CD8-positive, alpha-beta memory T cell (primary cell): Measurements from ENCODE around the gene FASN. TPM values are rescaled to one million over a fixed set of nuclear protein-coding genes. Genes with fewer than 3 reads are reported as not detected.
A peak's percentile ranks its signal among the peaks of the same experiment; 100 is the strongest.
"Not testable (repeated sequence)": the region's sequence is repeated elsewhere in the genome, so short reads cannot be mapped to it uniquely, and the experiment has no call there.

Experiments
- CTCF ChIA-PET: fragments of 350-600 bp; sonication (Branson Sonifier 250); formaldehyde crosslinking; loops from one replicate; lab custom pipeline; 2021; ENCODE audit warnings: antibody characterized with exemption; lab: Charles Lee
- POLR2A ChIA-PET: fragments of 350-600 bp; sonication (Branson Sonifier 250); formaldehyde crosslinking; loops from one replicate; lab custom pipeline; 2021; ENCODE audit warnings: antibody characterized with exemption; lab: Charles Lee
- DNase-seq, 5 donors: peaks; one replicate each; pipeline versions ENCODE4 v3.0.0 to v3.0.0-alpha.2; 2020 to 2022; ENCODE audit warnings: mixed read lengths in 1 of 5
- H3K27ac ChIP-seq: one replicate; pipeline ENCODE4 v1.7.0; 2013; ENCODE audit warnings: low read depth, mild to moderate bottlenecking, low read length, moderate library complexity
- H3K27me3 ChIP-seq: 2 replicates; pipeline ENCODE4 v1.7.0; 2013; ENCODE audit warnings: low read length, mild to moderate bottlenecking; ENCODE audit not compliant: insufficient read depth, poor library complexity, severe bottlenecking
- H3K36me3 ChIP-seq: 2 replicates; pipeline ENCODE4 v1.7.0; 2013; ENCODE audit warnings: mild to moderate bottlenecking, low read length, moderate library complexity; ENCODE audit not compliant: insufficient read depth
- H3K4me1 ChIP-seq: 2 replicates; pipeline ENCODE4 v1.7.0; 2013; ENCODE audit warnings: mild to moderate bottlenecking, low read length, moderate library complexity; ENCODE audit not compliant: insufficient read depth
- H3K4me3 ChIP-seq: 2 replicates; pipeline ENCODE4 v1.7.0; 2013; ENCODE audit warnings: mild to moderate bottlenecking, low read length
- H3K9me3 ChIP-seq: 2 replicates; pipeline ENCODE4 v1.7.0; 2013; ENCODE audit warnings: mild to moderate bottlenecking, low read length
- H3K27ac Mint-ChIP-seq, 8 donors: one replicate each; pipeline ENCODE4 v1.8.0; 2020 to 2021; ENCODE audit warnings: mixed read lengths in 8 of 8, mild to moderate bottlenecking in 6 of 8, inconsistent platforms in 3 of 8, moderate library complexity in 3 of 8
- H3K27me3 Mint-ChIP-seq, 2 donors: one replicate each; pipeline ENCODE4 v1.8.0; 2020 to 2021; ENCODE audit warnings: mixed read lengths in 2 of 2, mild to moderate bottlenecking in 1 of 2, moderate library complexity in 1 of 2
- H3K36me3 Mint-ChIP-seq, 3 donors: one replicate each; pipeline ENCODE4 v1.8.0; 2020 to 2021; ENCODE audit warnings: mixed read lengths in 3 of 3, inconsistent platforms in 1 of 3, mild to moderate bottlenecking in 1 of 3
- H3K4me1 Mint-ChIP-seq, 3 donors: one replicate each; pipeline ENCODE4 v1.8.0; 2020 to 2021; ENCODE audit warnings: mixed read lengths in 3 of 3, inconsistent platforms in 1 of 3, mild to moderate bottlenecking in 1 of 3
- H3K4me3 Mint-ChIP-seq, 7 donors: one replicate each; pipeline ENCODE4 v1.8.0; 2020 to 2021; ENCODE audit warnings: mixed read lengths in 7 of 7, mild to moderate bottlenecking in 6 of 7, moderate library complexity in 4 of 7, inconsistent platforms in 2 of 7
- H3K9me3 Mint-ChIP-seq, 5 donors: one replicate each; pipeline ENCODE4 v1.8.0; 2020 to 2022; ENCODE audit warnings: mixed read lengths in 5 of 5, mild to moderate bottlenecking in 3 of 5, moderate library complexity in 2 of 5, inconsistent platforms in 1 of 5
- polyA plus RNA-seq: library from polyadenylated mRNA; unstranded; fragments of 300-500 nt; fragmentation: Illumina TruSeq; gene quantifications from one replicate; pipeline ENCODE4 v1.2.3, GENCODE V29; 2021
- total RNA-seq, 2 experiments: library from RNA; stranded (reverse); gene quantifications; one replicate each; pipeline ENCODE4 v1.2.3, GENCODE V29; 2021

FASN gene
- total and polyA plus RNA-seq, 3 experiments from 2014 or later, result 2.7 to 259 (median 251) TPM

DNA sequence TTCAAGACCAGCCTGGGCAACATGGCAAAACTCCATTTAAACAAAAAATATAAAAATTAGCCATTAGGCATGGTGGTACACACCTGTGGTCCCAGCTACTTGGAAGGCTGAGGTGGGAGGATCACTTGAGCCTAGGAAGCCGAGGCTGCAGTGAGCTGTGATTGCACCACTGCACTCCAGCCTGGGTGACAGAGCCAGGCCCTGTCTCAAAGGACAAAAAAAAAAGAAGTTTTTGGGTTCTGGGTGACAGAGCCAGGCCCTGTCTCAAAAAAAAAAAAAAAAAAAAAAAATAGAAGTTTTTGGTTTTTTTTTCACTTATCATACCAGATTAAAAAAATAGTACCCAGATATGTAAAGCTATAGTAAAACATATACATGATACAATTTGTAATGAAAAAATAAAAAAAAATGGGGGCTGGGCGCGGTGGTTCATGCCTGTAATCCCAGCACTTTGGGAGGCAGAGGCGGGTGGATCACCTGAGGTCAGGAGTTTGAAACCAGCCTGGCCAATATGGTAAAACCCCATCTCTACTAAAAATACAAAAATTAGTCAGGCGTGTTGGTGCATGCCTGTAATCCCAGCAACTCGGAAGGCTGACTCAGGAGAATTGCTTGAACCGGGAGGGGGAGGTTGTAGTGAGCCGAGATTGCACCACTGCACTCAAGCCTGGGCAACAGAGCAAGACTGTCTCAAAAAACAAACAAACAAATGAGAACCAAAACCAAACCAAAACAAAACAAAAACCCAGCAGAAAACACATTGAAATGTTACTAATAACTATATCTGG, 35.3 kb upstream of the FASN start:
- H3K27me3 ChIP-seq, H3K27ac ChIP-seq, H3K4me3 Mint-ChIP-seq, H3K4me3 ChIP-seq, DNase-seq, H3K36me3 Mint-ChIP-seq, H3K9me3 ChIP-seq, H3K9me3 Mint-ChIP-seq, H3K36me3 ChIP-seq, H3K27me3 Mint-ChIP-seq, H3K4me1 Mint-ChIP-seq: not testable (repeated sequence)
- peak overlapping the region in 2 of 8 donors; percentile 55 to 75 for H3K27ac Mint-ChIP-seq
- CTCF ChIA-PET, result interaction anchor here (0.7 kb wide), 1 partner anchor 17 kb away, joined by 3 read pairs; no protein-coding TSS in a partner anchor
- POLR2A ChIA-PET, result interaction anchor here (0.6 kb wide), 1 partner anchor 8 kb away, joined by 5 read pairs; no protein-coding TSS in a partner anchor
- peaks cover 16% of the 10 kb centered on the region for H3K4me1 ChIP-seq

DNA sequence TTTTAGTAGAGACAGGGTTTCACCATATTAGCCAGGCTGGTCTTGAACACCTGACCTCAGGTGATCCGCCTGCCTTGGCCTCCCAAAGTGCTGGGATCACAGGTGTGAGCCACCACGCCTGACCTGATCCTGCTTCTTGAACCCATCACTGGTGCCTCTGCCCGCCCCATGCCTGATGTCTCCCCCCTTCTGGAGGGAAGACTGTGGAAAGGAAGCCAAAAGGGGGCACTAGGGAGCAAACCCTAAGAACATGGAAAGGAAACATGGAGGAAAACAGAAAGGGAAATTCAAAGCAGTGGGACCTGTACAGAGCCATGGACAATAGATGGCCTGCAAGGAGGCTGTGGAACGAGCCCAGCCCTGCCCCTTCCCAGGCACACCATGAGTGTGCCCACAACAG, 31.1 kb upstream of the FASN start:
- DNase-seq, result no peak
- peaks cover 30 to 46% (median 36%) of the 10 kb centered on the region in 3 donors for H3K4me1 Mint-ChIP-seq
- no peaks in the 10 kb centered on the region for H3K9me3 Mint-ChIP-seq
- no peaks in the 10 kb centered on the region for H3K27me3 ChIP-seq
- no peaks in the 10 kb centered on the region for H3K36me3 ChIP-seq
- peaks cover 0 to 1% of the 10 kb centered on the region in 2 donors for H3K27me3 Mint-ChIP-seq
- H3K9me3 ChIP-seq, result no peaks in the 10 kb centered on the region
- H3K27ac ChIP-seq, result no peak overlapping the region
- peaks cover 0 to 5% (median 1%) of the 10 kb centered on the region in 3 donors for H3K36me3 Mint-ChIP-seq
- peak overlapping the region; percentile 37 to 98 (median 84) for H3K27ac Mint-ChIP-seq
- POLR2A ChIA-PET, result no interaction called here
- H3K4me3 Mint-ChIP-seq, result no peak overlapping the region
- H3K4me3 ChIP-seq, result no peak overlapping the region
- CTCF ChIA-PET, result no interaction called here
- H3K4me1 ChIP-seq, result peaks cover 55% of the 10 kb centered on the region

DNA sequence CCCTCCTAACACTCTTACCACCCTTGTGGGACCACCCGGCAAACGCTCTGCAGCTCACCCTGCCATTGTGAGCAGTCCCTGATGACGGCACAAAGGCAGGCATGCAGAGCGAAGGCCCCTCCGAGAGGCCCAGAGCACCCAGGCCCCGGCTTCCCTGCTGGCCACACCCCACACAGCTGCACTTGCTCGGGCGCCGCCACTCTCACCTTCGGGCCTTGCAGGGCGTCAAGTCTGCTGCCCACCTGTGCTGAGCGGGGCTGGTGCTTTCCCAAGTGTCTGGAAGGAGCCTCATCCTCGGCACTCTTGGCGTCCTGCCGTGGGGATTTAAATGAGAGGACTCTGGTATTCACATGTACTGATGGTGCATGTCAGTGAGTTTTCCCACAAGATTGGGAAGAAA, 30.3 kb upstream of the FASN start:
- CTCF ChIA-PET, result interaction anchor here (0.9 to 2.6 kb wide), 2 partner anchors 22 to 26 kb away, joined by 3 to 16 read pairs; no protein-coding TSS in a partner anchor
- H3K27me3 ChIP-seq, result no peaks in the 10 kb centered on the region
- H3K9me3 Mint-ChIP-seq, result no peaks in the 10 kb centered on the region
- DNase-seq, result no peak
- H3K4me3 ChIP-seq, result no peak overlapping the region
- peaks cover 0 to 5% (median 1%) of the 10 kb centered on the region in 3 donors for H3K36me3 Mint-ChIP-seq
- peaks cover 0 to 1% of the 10 kb centered on the region in 2 donors for H3K27me3 Mint-ChIP-seq
- no peak overlapping the region for H3K4me3 Mint-ChIP-seq
- peak overlapping the region; percentile 7 for H3K27ac ChIP-seq
- peaks cover 32 to 51% (median 45%) of the 10 kb centered on the region in 3 donors for H3K4me1 Mint-ChIP-seq
- H3K4me1 ChIP-seq, result peaks cover 63% of the 10 kb centered on the region
- no peaks in the 10 kb centered on the region for H3K9me3 ChIP-seq
- H3K27ac Mint-ChIP-seq, result peak overlapping the region; percentile 87 to 98 (median 97)
- POLR2A ChIA-PET, result no interaction called here
- no peaks in the 10 kb centered on the region for H3K36me3 ChIP-seq

DNA sequence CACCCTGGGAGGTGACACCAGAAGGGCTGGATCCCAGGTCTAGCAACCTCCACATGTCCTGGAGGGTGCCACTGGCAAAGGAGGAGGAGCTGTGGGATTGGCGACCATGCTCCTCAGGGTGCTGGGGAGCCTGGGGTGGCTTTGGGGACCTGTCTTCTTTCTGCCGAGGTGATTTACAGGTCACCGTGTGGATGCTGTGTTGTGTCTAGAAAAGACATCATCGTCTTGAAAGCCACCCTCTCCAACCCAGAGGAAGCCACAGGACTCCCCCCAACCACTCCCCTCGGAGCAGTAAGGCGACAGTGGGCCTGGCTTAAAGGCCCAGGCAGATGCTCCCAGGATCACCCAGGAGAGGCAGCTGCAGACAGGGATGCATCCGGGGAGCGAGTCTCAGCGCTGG, 29.7 kb upstream of the FASN start:
- Mint-ChIP-seq H3K9me3 (no peaks in the 10 kb centered on the region), H3K27me3 (peaks cover 0 to 1% of the 10 kb centered on the region in 2 donors), H3K4me3 (peak overlapping the region; percentile 35 to 84 (median 54)), H3K4me1 (peaks cover 34 to 54% (median 47%) of the 10 kb centered on the region in 3 donors), H3K27ac (peak overlapping the region; percentile 87 to 98 (median 97)), H3K36me3 (peaks cover 0 to 5% (median 3%) of the 10 kb centered on the region in 3 donors)
- H3K27me3 ChIP-seq, result no peaks in the 10 kb centered on the region
- DNase-seq, result peak in 2 of 5 donors; percentile 55 to 84
- H3K9me3 ChIP-seq, result no peaks in the 10 kb centered on the region
- peak overlapping the region; percentile 55 for H3K27ac ChIP-seq
- ChIA-PET POLR2A (interaction anchor here (0.9 kb wide), 1 partner anchor 10 kb away, joined by 3 read pairs; no protein-coding TSS in a partner anchor), CTCF (interaction anchor here (0.9 to 2.6 kb wide), 7 partner anchors 9 to 97 kb away, joined by 3 to 16 read pairs (median 4); partner anchors contain the start of gene RAC3)
- no peaks in the 10 kb centered on the region for H3K36me3 ChIP-seq
- peaks cover 69% of the 10 kb centered on the region for H3K4me1 ChIP-seq
- peak overlapping the region; percentile 7 for H3K4me3 ChIP-seq

DNA sequence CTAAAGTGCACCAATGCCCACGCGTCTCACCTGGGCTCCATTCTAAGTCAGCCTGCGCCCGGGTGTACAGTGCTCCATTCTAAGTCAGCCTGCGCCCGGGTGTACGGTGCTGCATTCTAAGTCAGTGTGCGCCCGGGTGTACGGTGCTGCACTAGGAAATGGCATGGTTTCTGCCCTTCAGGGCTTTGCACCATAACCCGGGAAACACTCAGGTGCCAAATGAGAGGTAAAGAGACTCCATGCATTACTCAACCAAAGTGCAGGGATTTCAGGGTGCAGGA, 29.2 kb upstream of the FASN start:
- POLR2A ChIA-PET, result interaction anchor here (0.7 to 1.3 kb wide), 6 partner anchors 10 to 104 kb away, joined by 3 to 8 read pairs (median 4); partner anchors contain the start of genes CENPX, DCXR, FASN and LRRC45
- DNase-seq, result no peak
- Mint-ChIP-seq H3K36me3 (peaks cover 0 to 5% (median 4%) of the 10 kb centered on the region in 3 donors), H3K27me3 (peaks cover 0 to 1% of the 10 kb centered on the region in 2 donors), H3K4me1 (peaks cover 35 to 55% (median 49%) of the 10 kb centered on the region in 3 donors), H3K4me3 (peak overlapping the region; percentile 39 to 87 (median 80)), H3K9me3 (no peaks in the 10 kb centered on the region), H3K27ac (peak overlapping the region; percentile 87 to 98 (median 97))
- peaks cover 74% of the 10 kb centered on the region for H3K4me1 ChIP-seq
- H3K36me3 ChIP-seq, result no peaks in the 10 kb centered on the region
- CTCF ChIA-PET, result interaction anchor here (0.7 to 2.7 kb wide), 10 partner anchors 9 to 96 kb away, joined by 3 to 16 read pairs (median 4); partner anchors contain the start of gene RAC3
- H3K9me3 ChIP-seq, result no peaks in the 10 kb centered on the region
- peak overlapping the region; percentile 55 for H3K27ac ChIP-seq
- H3K27me3 ChIP-seq, result no peaks in the 10 kb centered on the region
- peak overlapping the region; percentile 7 for H3K4me3 ChIP-seq

DNA sequence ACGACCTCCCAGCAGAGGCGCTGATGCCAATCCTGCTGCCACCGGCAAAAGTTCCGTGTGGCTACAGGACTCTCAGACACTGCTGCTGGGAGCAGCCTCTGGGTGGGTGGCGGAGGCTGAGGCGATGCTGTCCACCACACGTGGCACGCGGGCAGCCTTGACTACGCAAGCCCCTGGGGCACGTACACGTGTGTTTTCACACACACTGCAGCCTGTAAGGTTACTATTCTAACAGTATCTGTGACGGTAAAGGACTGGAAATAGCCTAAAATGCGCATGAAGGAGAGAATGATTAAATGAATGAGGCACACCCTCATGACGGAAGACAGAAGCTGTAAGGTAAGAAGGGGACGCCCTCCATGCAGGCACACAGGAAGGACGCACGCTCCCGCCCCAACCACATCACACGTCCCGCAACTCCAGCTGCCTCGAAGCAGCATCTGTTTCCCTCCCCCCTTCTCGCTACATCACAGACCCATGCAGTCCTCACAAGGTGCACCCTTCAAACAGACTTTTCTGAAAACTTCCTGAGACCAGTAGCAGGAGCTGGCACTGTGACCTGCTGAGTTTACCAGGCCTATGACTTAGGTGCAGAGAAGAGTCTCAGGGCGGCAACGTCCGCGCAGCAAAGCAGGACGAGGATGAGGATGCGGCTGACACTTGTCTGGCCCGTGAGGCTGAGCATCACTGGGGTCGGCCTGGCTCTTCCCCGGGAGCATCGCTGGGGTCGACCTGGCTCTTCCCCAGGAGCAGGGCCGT, 28.7 kb upstream of the FASN start:
- Mint-ChIP-seq H3K4me3 (peak overlapping the region; percentile 3 to 87 (median 80)), H3K9me3 (no peaks in the 10 kb centered on the region), H3K4me1 (peaks cover 35 to 59% (median 49%) of the 10 kb centered on the region in 3 donors), H3K36me3 (peaks cover 0 to 5% (median 4%) of the 10 kb centered on the region in 3 donors), H3K27ac (peak overlapping the region; percentile 87 to 99 (median 98)), H3K27me3 (peaks cover 0 to 1% of the 10 kb centered on the region in 2 donors)
- H3K4me1 ChIP-seq, result peaks cover 79% of the 10 kb centered on the region
- peak overlapping the region; percentile 63 for H3K27ac ChIP-seq
- H3K4me3 ChIP-seq, result peak overlapping the region; percentile 16
- DNase-seq, result peak; percentile 74 to 96 (median 93)
- CTCF ChIA-PET, result interaction anchor here (0.7 to 2.7 kb wide), 10 partner anchors 8 to 96 kb away, joined by 3 to 16 read pairs (median 4); partner anchors contain the start of gene RAC3
- no peaks in the 10 kb centered on the region for H3K9me3 ChIP-seq
- POLR2A ChIA-PET, result interaction anchor here (0.6 to 1.3 kb wide), 10 partner anchors 11 to 104 kb away, joined by 3 to 8 read pairs (median 3); partner anchors contain the start of genes CENPX, DCXR, FASN and LRRC45
- H3K36me3 ChIP-seq, result no peaks in the 10 kb centered on the region
- H3K27me3 ChIP-seq, result no peaks in the 10 kb centered on the region

DNA sequence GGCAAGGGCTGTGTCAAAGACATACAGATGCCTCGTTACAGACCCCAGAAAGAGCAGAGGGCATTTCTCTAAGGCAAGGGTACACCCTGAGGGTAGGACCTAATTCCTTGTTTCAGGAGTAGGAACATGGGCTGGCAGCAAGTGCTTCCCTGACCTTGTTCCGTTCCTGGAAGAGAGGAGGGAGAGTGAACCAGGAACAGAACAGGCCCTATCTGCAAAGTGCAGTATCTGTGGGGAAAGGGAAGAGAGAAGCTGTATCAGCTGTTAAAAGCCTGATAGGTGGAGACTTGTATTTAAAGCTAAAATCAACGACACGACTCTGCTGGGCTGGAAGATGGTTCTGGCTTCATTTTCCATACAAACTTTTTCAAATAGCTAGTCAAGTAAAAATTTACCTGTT, 26.1 kb upstream of the FASN start:
- ChIA-PET POLR2A (interaction anchor here (0.6 kb wide), 1 partner anchor 58 kb away, joined by 6 read pairs; no protein-coding TSS in a partner anchor), CTCF (interaction anchor here (1.2 kb wide), 1 partner anchor 94 kb away, joined by 3 read pairs; no protein-coding TSS in a partner anchor)
- Mint-ChIP-seq H3K36me3 (peaks cover 0 to 5% (median 4%) of the 10 kb centered on the region in 3 donors), H3K27ac (peak overlapping the region; percentile 43 to 98 (median 92)), H3K4me1 (peaks cover 31 to 59% (median 49%) of the 10 kb centered on the region in 3 donors), H3K27me3 (peaks cover 0 to 1% of the 10 kb centered on the region in 2 donors), H3K4me3 (peak overlapping the region in 3 of 7 donors; percentile 16 to 44 (median 19)), H3K9me3 (no peaks in the 10 kb centered on the region)
- DNase-seq, result no peak
- peaks cover 87% of the 10 kb centered on the region for H3K4me1 ChIP-seq
- no peaks in the 10 kb centered on the region for H3K27me3 ChIP-seq
- H3K36me3 ChIP-seq, result no peaks in the 10 kb centered on the region
- no peaks in the 10 kb centered on the region for H3K9me3 ChIP-seq
- no peak overlapping the region for H3K4me3 ChIP-seq
- no peak overlapping the region for H3K27ac ChIP-seq
